CD8-positive, alpha-beta memory T cell (primary cell): ENCODE data around the gene B4GALT5. TPM values are rescaled to one million over a fixed set of nuclear protein-coding genes. Genes with fewer than 3 reads are reported as not detected.

Experiments
- CTCF ChIA-PET: fragments of 350-600 bp; sonication (Branson Sonifier 250); formaldehyde crosslinking; loops from one replicate; lab custom pipeline; 2021; ENCODE audit warnings: antibody characterized with exemption; lab: Charles Lee
- POLR2A ChIA-PET: fragments of 350-600 bp; sonication (Branson Sonifier 250); formaldehyde crosslinking; loops from one replicate; lab custom pipeline; 2021; ENCODE audit warnings: antibody characterized with exemption; lab: Charles Lee
- DNase-seq, 5 donors: peaks; one replicate each; pipeline versions ENCODE4 v3.0.0 to v3.0.0-alpha.2; 2020 to 2022; ENCODE audit warnings: mixed read lengths in 1 of 5
- H3K27ac ChIP-seq: one replicate; pipeline ENCODE4 v1.7.0; 2013; ENCODE audit warnings: low read depth, mild to moderate bottlenecking, low read length, moderate library complexity
- H3K27me3 ChIP-seq: 2 replicates; pipeline ENCODE4 v1.7.0; 2013; ENCODE audit warnings: low read length, mild to moderate bottlenecking; ENCODE audit not compliant: insufficient read depth, poor library complexity, severe bottlenecking
- H3K36me3 ChIP-seq: 2 replicates; pipeline ENCODE4 v1.7.0; 2013; ENCODE audit warnings: mild to moderate bottlenecking, low read length, moderate library complexity; ENCODE audit not compliant: insufficient read depth
- H3K4me1 ChIP-seq: 2 replicates; pipeline ENCODE4 v1.7.0; 2013; ENCODE audit warnings: mild to moderate bottlenecking, low read length, moderate library complexity; ENCODE audit not compliant: insufficient read depth
- H3K4me3 ChIP-seq: 2 replicates; pipeline ENCODE4 v1.7.0; 2013; ENCODE audit warnings: mild to moderate bottlenecking, low read length
- H3K9me3 ChIP-seq: 2 replicates; pipeline ENCODE4 v1.7.0; 2013; ENCODE audit warnings: mild to moderate bottlenecking, low read length
- H3K27ac Mint-ChIP-seq, 8 donors: one replicate each; pipeline ENCODE4 v1.8.0; 2020 to 2021; ENCODE audit warnings: mixed read lengths in 8 of 8, mild to moderate bottlenecking in 6 of 8, inconsistent platforms in 3 of 8, moderate library complexity in 3 of 8
- H3K27me3 Mint-ChIP-seq, 2 donors: one replicate each; pipeline ENCODE4 v1.8.0; 2020 to 2021; ENCODE audit warnings: mixed read lengths in 2 of 2, mild to moderate bottlenecking in 1 of 2, moderate library complexity in 1 of 2
- H3K36me3 Mint-ChIP-seq, 3 donors: one replicate each; pipeline ENCODE4 v1.8.0; 2020 to 2021; ENCODE audit warnings: mixed read lengths in 3 of 3, inconsistent platforms in 1 of 3, mild to moderate bottlenecking in 1 of 3
- H3K4me1 Mint-ChIP-seq, 3 donors: one replicate each; pipeline ENCODE4 v1.8.0; 2020 to 2021; ENCODE audit warnings: mixed read lengths in 3 of 3, inconsistent platforms in 1 of 3, mild to moderate bottlenecking in 1 of 3
- H3K4me3 Mint-ChIP-seq, 7 donors: one replicate each; pipeline ENCODE4 v1.8.0; 2020 to 2021; ENCODE audit warnings: mixed read lengths in 7 of 7, mild to moderate bottlenecking in 6 of 7, moderate library complexity in 4 of 7, inconsistent platforms in 2 of 7
- H3K9me3 Mint-ChIP-seq, 5 donors: one replicate each; pipeline ENCODE4 v1.8.0; 2020 to 2022; ENCODE audit warnings: mixed read lengths in 5 of 5, mild to moderate bottlenecking in 3 of 5, moderate library complexity in 2 of 5, inconsistent platforms in 1 of 5
- polyA plus RNA-seq: library from polyadenylated mRNA; unstranded; fragments of 300-500 nt; fragmentation: Illumina TruSeq; gene quantifications from one replicate; pipeline ENCODE4 v1.2.3, GENCODE V29; 2021
- total RNA-seq, 2 experiments: library from RNA; stranded (reverse); gene quantifications; one replicate each; pipeline ENCODE4 v1.2.3, GENCODE V29; 2021

Gene B4GALT5
- total and polyA plus RNA-seq, 3 experiments from 2014 or later, result 2.0 to 39.1 (median 37.5) TPM

- H3K4me1 Mint-ChIP-seq, result peaks cover 8 to 11% (median 10%) of the 10 kb centered on the region in 3 donors
- Histone ChIP-seq H3K4me3 (no peak overlapping the region), H3K27ac (peak overlapping the region; percentile 45), H3K9me3 (no peaks in the 10 kb centered on the region), H3K4me1 (peaks cover 5% of the 10 kb centered on the region), H3K27me3 (no peaks in the 10 kb centered on the region), H3K36me3 (no peaks in the 10 kb centered on the region)
- DNase-seq, result no peak
- CTCF ChIA-PET, result no interaction called here
- POLR2A ChIA-PET, result no interaction called here
- peaks cover 4 to 5% of the 10 kb centered on the region in 2 donors for H3K27me3 Mint-ChIP-seq
- no peaks in the 10 kb centered on the region for H3K9me3 Mint-ChIP-seq
- H3K27ac Mint-ChIP-seq, result no peak overlapping the region
- no peak overlapping the region for H3K4me3 Mint-ChIP-seq
- H3K36me3 Mint-ChIP-seq, result no peaks in the 10 kb centered on the region
These were observed 34.2 kb upstream of the B4GALT5 start for GRCh38 chr20:49747707-49748524.

GRCh38 chr20:49742948-49743347 is 29.3 kb upstream of the B4GALT5 start:
- Mint-ChIP-seq H3K9me3 (no peaks in the 10 kb centered on the region), H3K36me3 (no peaks in the 10 kb centered on the region), H3K27me3 (peaks cover 0 to 4% of the 10 kb centered on the region in 2 donors), H3K27ac (no peak overlapping the region), H3K4me1 (no peaks in the 10 kb centered on the region), H3K4me3 (no peak overlapping the region)
- DNase-seq, result no peak
- Histone ChIP-seq H3K4me1 (no peaks in the 10 kb centered on the region), H3K27me3 (no peaks in the 10 kb centered on the region), H3K36me3 (no peaks in the 10 kb centered on the region), H3K9me3 (no peaks in the 10 kb centered on the region), H3K27ac (no peak overlapping the region), H3K4me3 (no peak overlapping the region)
- CTCF ChIA-PET, result interaction anchor here (0.7 kb wide), 1 partner anchor 162 kb away, joined by 3 read pairs; no protein-coding TSS in a partner anchor
- POLR2A ChIA-PET, result no interaction called here

- Histone ChIP-seq H3K9me3 (no peaks in the 10 kb centered on the region), H3K36me3 (no peaks in the 10 kb centered on the region), H3K27ac (no peak overlapping the region), H3K27me3 (no peaks in the 10 kb centered on the region), H3K4me3 (no peak overlapping the region), H3K4me1 (no peaks in the 10 kb centered on the region)
- POLR2A ChIA-PET, result no interaction called here
- DNase-seq, result no peak
- Mint-ChIP-seq H3K36me3 (no peaks in the 10 kb centered on the region), H3K4me1 (no peaks in the 10 kb centered on the region), H3K4me3 (no peak overlapping the region), H3K27ac (no peak overlapping the region), H3K9me3 (no peaks in the 10 kb centered on the region), H3K27me3 (peaks cover 0 to 4% of the 10 kb centered on the region in 2 donors)
- CTCF ChIA-PET, result interaction anchor here (0.6 kb wide), 1 partner anchor 256 kb away, joined by 3 read pairs; no protein-coding TSS in a partner anchor
These were observed 28.3 kb upstream of the B4GALT5 start for GRCh38 chr20:49741977-49742376.

- Mint-ChIP-seq H3K9me3 (no peaks in the 10 kb centered on the region), H3K36me3 (no peaks in the 10 kb centered on the region), H3K4me3 (no peak overlapping the region), H3K4me1 (no peaks in the 10 kb centered on the region), H3K27ac (no peak overlapping the region), H3K27me3 (peaks cover 0 to 4% of the 10 kb centered on the region in 2 donors)
- Histone ChIP-seq H3K27me3 (no peaks in the 10 kb centered on the region), H3K36me3 (no peaks in the 10 kb centered on the region), H3K9me3 (no peaks in the 10 kb centered on the region), H3K27ac (no peak overlapping the region), H3K4me1 (no peaks in the 10 kb centered on the region), H3K4me3 (no peak overlapping the region)
- DNase-seq, result no peak
- CTCF ChIA-PET, result interaction anchor here (1.7 kb wide), 1 partner anchor 34 kb away, joined by 3 read pairs; no protein-coding TSS in a partner anchor
- POLR2A ChIA-PET, result no interaction called here
These were observed 27.1 kb upstream of the B4GALT5 start for GRCh38 chr20:49740807-49741206.

- no peak overlapping the region for H3K27ac ChIP-seq
- H3K4me1 Mint-ChIP-seq, result no peaks in the 10 kb centered on the region
- H3K4me3 Mint-ChIP-seq, result no peak overlapping the region
- ChIA-PET POLR2A (no interaction called here), CTCF (no interaction called here)
- H3K9me3 Mint-ChIP-seq, result no peaks in the 10 kb centered on the region
- no peaks in the 10 kb centered on the region for H3K36me3 Mint-ChIP-seq
- H3K4me3 ChIP-seq, result no peak overlapping the region
- no peak for DNase-seq
- no peaks in the 10 kb centered on the region for H3K9me3 ChIP-seq
- no peaks in the 10 kb centered on the region for H3K36me3 ChIP-seq
- H3K4me1 ChIP-seq, result no peaks in the 10 kb centered on the region
- H3K27me3 ChIP-seq, result no peaks in the 10 kb centered on the region
- H3K27ac Mint-ChIP-seq, result no peak overlapping the region
- H3K27me3 Mint-ChIP-seq, result peaks cover 0 to under 1% of the 10 kb centered on the region in 2 donors
These were observed 25.4 kb upstream of the B4GALT5 start for GRCh38 chr20:49739042-49739441.

GRCh38 chr20:49737260-49737659 is 23.6 kb upstream of the B4GALT5 start:
- Histone ChIP-seq H3K9me3 (no peaks in the 10 kb centered on the region), H3K4me3 (no peak overlapping the region), H3K36me3 (no peaks in the 10 kb centered on the region), H3K27me3 (no peaks in the 10 kb centered on the region), H3K4me1 (no peaks in the 10 kb centered on the region), H3K27ac (no peak overlapping the region)
- H3K36me3 Mint-ChIP-seq, result no peaks in the 10 kb centered on the region
- ChIA-PET POLR2A (no interaction called here), CTCF (no interaction called here)
- peak overlapping the region in 2 of 8 donors; percentile 2 to 64 for H3K27ac Mint-ChIP-seq
- H3K4me1 Mint-ChIP-seq, result no peaks in the 10 kb centered on the region
- H3K4me3 Mint-ChIP-seq, result no peak overlapping the region
- no peak for DNase-seq
- peaks cover 0 to 2% of the 10 kb centered on the region in 2 donors for H3K27me3 Mint-ChIP-seq
- H3K9me3 Mint-ChIP-seq, result no peaks in the 10 kb centered on the region

GRCh38 chr20:49729780-49730179 is 16.1 kb upstream of the B4GALT5 start:
- Mint-ChIP-seq H3K27me3 (peaks cover 2 to 8% of the 10 kb centered on the region in 2 donors), H3K9me3 (no peaks in the 10 kb centered on the region), H3K4me3 (no peak overlapping the region), H3K27ac (no peak overlapping the region), H3K4me1 (peaks cover 6 to 8% (median 6%) of the 10 kb centered on the region in 3 donors), H3K36me3 (no peaks in the 10 kb centered on the region)
- CTCF ChIA-PET, result no interaction called here
- Histone ChIP-seq H3K9me3 (no peaks in the 10 kb centered on the region), H3K4me1 (peaks cover 6% of the 10 kb centered on the region), H3K27me3 (no peaks in the 10 kb centered on the region), H3K36me3 (no peaks in the 10 kb centered on the region), H3K4me3 (no peak overlapping the region), H3K27ac (no peak overlapping the region)
- POLR2A ChIA-PET, result no interaction called here
- DNase-seq, result no peak
